ENCODE data around the gene PTPRC. TPM values are rescaled to one million over a fixed set of nuclear protein-coding genes. Genes with fewer than 3 reads are reported as not detected.
A peak's percentile ranks its signal among the peaks of the same experiment; 100 is the strongest.

PTPRC gene
- total RNA-seq (2014; rRNA removed) (0.11 TPM in 1 of 2 replicates, not detected in the other), Bru-seq, nascent RNA (percentile 19 among the genes with signal in this experiment), BruChase-seq, experiment 1, labeled RNA remaining after a 6-hour chase (percentile 16 among the genes with signal in this experiment), BruChase-seq, experiment 2, labeled RNA remaining after a 2-hour chase (percentile 18 among the genes with signal in this experiment)
- long read RNA-seq: 0 reads

- no peak within 1 kb of the TSS for H2AFZ ChIP-seq (ENCODE audit: low read length)
- no peaks in the 10 kb centered on the region for H3K79me2 ChIP-seq (ENCODE audit: low read length)
- no peak within 1 kb of the TSS for H3K4me3 ChIP-seq (ENCODE audit: low read length)
- no peak within 1 kb of the TSS for H3K27ac ChIP-seq (ENCODE audit: low read length)
- POLR2A ChIA-PET (ENCODE audit: unreplicated experiment): no interaction called here
- no peaks in the 10 kb centered on the region for H3K36me3 ChIP-seq (ENCODE audit: low read depth, low read length)
- DNase-seq (no peak), ATAC-seq (no peak)
- no peaks in the 10 kb centered on the region for H3K9me2 ChIP-seq (replicated peaks; ENCODE audit: low read length)
- intact Hi-C loops (cut with micrococcal nuclease): no loop called here
- CTCF ChIA-PET: no interaction called here
- no peak within 1 kb of the TSS for H3K4me2 ChIP-seq (ENCODE audit: low read length)
- no peaks in the 10 kb centered on the region for H3K27me3 ChIP-seq (ENCODE audit: low read length)
- no peak for TF ChIP-seq CTCF (conservative IDR thresholded peaks at IDR 0.05; ENCODE audit: low read depth, low read length)
- TF ChIP-seq EZH2phosphoT487 (IDR thresholded peaks at IDR 0.05; ENCODE audit: borderline replicate concordance, low read length): no peak
- no peak for TF ChIP-seq EZH2 (IDR thresholded peaks at IDR 0.05; ENCODE audit: low read length, unreplicated experiment)
- BruUV-seq (replicated peaks): no TSS peak
- H3K4me1 ChIP-seq (ENCODE audit: insufficient read depth, low read length): peaks cover 13% of the 10 kb centered on the region
- H4K20me1 ChIP-seq (ENCODE audit: low read length): no peaks in the 10 kb centered on the region
- H3K9ac ChIP-seq (ENCODE audit: low read length): no peak within 1 kb of the TSS
- no peaks in the 10 kb centered on the region for H3K9me3 ChIP-seq (ENCODE audit: low read length)
- H3F3A ChIP-seq (ENCODE audit: low read length, unreplicated experiment): no peaks in the 10 kb centered on the region
Measured at GRCh38 chr1:198638894-198639635, at the start of gene PTPRC. TSS of gene PTPRC (plus strand) at chr1:198639040. CDS start at chr1:198639269, 229 bp downstream.

GRCh38 chr1:198590454-198590853 lies 48.4 kb upstream of the PTPRC start:
- POLR2A ChIA-PET (ENCODE audit: unreplicated experiment): no interaction called here
- Histone ChIP-seq H2AFZ (ENCODE audit: low read length) (no peak overlapping the region), H3K4me1 (ENCODE audit: insufficient read depth, low read length) (no peaks in the 10 kb centered on the region), H4K20me1 (ENCODE audit: low read length) (no peaks in the 10 kb centered on the region), H3K27me3 (ENCODE audit: low read length) (no peaks in the 10 kb centered on the region), H3K36me3 (ENCODE audit: low read depth, low read length) (no peaks in the 10 kb centered on the region), H3K4me3 (ENCODE audit: low read length) (no peak overlapping the region), H3K9me2 (replicated peaks; ENCODE audit: low read length) (no peaks in the 10 kb centered on the region), H3K4me2 (ENCODE audit: low read length) (no peak overlapping the region), H3K79me2 (ENCODE audit: low read length) (no peaks in the 10 kb centered on the region), H3K27ac (ENCODE audit: low read length) (no peak overlapping the region), H3K9me3 (ENCODE audit: low read length) (no peaks in the 10 kb centered on the region), H3F3A (ENCODE audit: low read length, unreplicated experiment) (no peaks in the 10 kb centered on the region), H3K9ac (ENCODE audit: low read length) (no peak overlapping the region)
- TF ChIP-seq CTCF (conservative IDR thresholded peaks at IDR 0.05; ENCODE audit: low read depth, low read length) (no peak), EZH2phosphoT487 (IDR thresholded peaks at IDR 0.05; ENCODE audit: borderline replicate concordance, low read length) (no peak), EZH2 (IDR thresholded peaks at IDR 0.05; ENCODE audit: low read length, unreplicated experiment) (no peak)
- DNase-seq: no peak
- CTCF ChIA-PET: no interaction called here
- intact Hi-C loops (cut with micrococcal nuclease): no loop called here
- ATAC-seq: no peak
- BruUV-seq (replicated peaks): no TSS peak

- H3K4me3 ChIP-seq (ENCODE audit: low read length): no peak overlapping the region
- no TSS peak for BruUV-seq (replicated peaks)
- ATAC-seq (no peak), DNase-seq (no peak)
- ChIA-PET POLR2A (ENCODE audit: unreplicated experiment) (no interaction called here), CTCF (interaction anchor here (0.6 kb wide), 1 partner anchor 90 kb away, joined by 10 read pairs; no protein-coding TSS in a partner anchor)
- no peaks in the 10 kb centered on the region for H3K4me1 ChIP-seq (ENCODE audit: insufficient read depth, low read length)
- H3K9me3 ChIP-seq (ENCODE audit: low read length): no peaks in the 10 kb centered on the region
- H2AFZ ChIP-seq (ENCODE audit: low read length): no peak overlapping the region
- H3K9me2 ChIP-seq (replicated peaks; ENCODE audit: low read length): no peaks in the 10 kb centered on the region
- no peaks in the 10 kb centered on the region for H3K27me3 ChIP-seq (ENCODE audit: low read length)
- no peaks in the 10 kb centered on the region for H3K36me3 ChIP-seq (ENCODE audit: low read depth, low read length)
- H3K4me2 ChIP-seq (ENCODE audit: low read length): no peak overlapping the region
- no peaks in the 10 kb centered on the region for H4K20me1 ChIP-seq (ENCODE audit: low read length)
- no peaks in the 10 kb centered on the region for H3K79me2 ChIP-seq (ENCODE audit: low read length)
- no peaks in the 10 kb centered on the region for H3F3A ChIP-seq (ENCODE audit: low read length, unreplicated experiment)
- no peak overlapping the region for H3K9ac ChIP-seq (ENCODE audit: low read length)
- H3K27ac ChIP-seq (ENCODE audit: low read length): no peak overlapping the region
- TF ChIP-seq CTCF (conservative IDR thresholded peaks at IDR 0.05; ENCODE audit: low read depth, low read length): no peak
- TF ChIP-seq EZH2 (IDR thresholded peaks at IDR 0.05; ENCODE audit: low read length, unreplicated experiment): no peak
- TF ChIP-seq EZH2phosphoT487 (IDR thresholded peaks at IDR 0.05; ENCODE audit: borderline replicate concordance, low read length): no peak
- intact Hi-C loops (cut with micrococcal nuclease): no loop called here
Measured at GRCh38 chr1:198595765-198596164, 43.1 kb upstream of the PTPRC start.
